ENCODE measurements around the gene LCE2D. TPM values are rescaled to one million over a fixed set of nuclear protein-coding genes. Genes with fewer than 3 reads are reported as not detected.
"Not testable (repeated sequence)": the region's sequence is repeated elsewhere in the genome, so short reads cannot be mapped to it uniquely, and the experiment has no call there.

Gene LCE2D
- total and polyA plus RNA-seq, 2 of the 4 experiments (the other 2 are of a cell fraction): not detected

GRCh38 chr1:152674983-152675382, 11.8 kb downstream of the LCE2D start, which contains the start of gene LCE2C:
TSS of gene LCE2C (plus strand) at chr1:152675279. CDS start at chr1:152676016, 737 bp downstream.
- DNase-seq; BruUV-seq (replicated peaks); H3K56ac ChIP-seq (ENCODE audit: extremely low read depth, insufficient read depth, low read length); ATAC-seq (ENCODE audit: low read depth); H3K4me2 ChIP-seq (ENCODE audit: low read depth, low read length); H4K20me1 ChIP-seq (ENCODE audit: insufficient read depth, low read length); H4K8ac ChIP-seq (ENCODE audit: low read depth in 2 of 2, low read length in 2 of 2); dilution Hi-C loops (cut with HindIII; ENCODE audit: low sequenced_read_pairs, unreplicated experiment); H4K91ac ChIP-seq (ENCODE audit: insufficient read depth, low read depth, low read length); H2AK5ac ChIP-seq (ENCODE audit: low read depth, low read length); H3K9me1 ChIP-seq (ENCODE audit: insufficient read depth, low read length); H2AK9ac ChIP-seq (replicated peaks; ENCODE audit: low read depth, low read length, poor library complexity); H3K9ac ChIP-seq (ENCODE audit: low read depth, low read length); H2BK20ac ChIP-seq (ENCODE audit: low read depth, low read length); H3K18ac ChIP-seq (ENCODE audit: low read depth, low read length); H3K27ac ChIP-seq (ENCODE audit: insufficient read depth, low read length); POLR2A ChIA-PET (ENCODE audit: unreplicated experiment); H2BK5ac ChIP-seq (ENCODE audit: low read depth, low read length, poor library complexity, severe bottlenecking); H4K5ac ChIP-seq (ENCODE audit: low read depth, low read length); H2AFZ ChIP-seq (replicated peaks; ENCODE audit: low read length, poor library complexity); H3K23ac ChIP-seq (ENCODE audit: low read depth, low read length); CTCF ChIA-PET; H3K4me1 ChIP-seq (ENCODE audit: control insufficient read depth, insufficient read depth, low read length); H3K14ac ChIP-seq (replicated peaks; ENCODE audit: low read depth, low read length); H3K27me3 ChIP-seq (ENCODE audit: control insufficient read depth, insufficient read depth, low read length); H2BK120ac ChIP-seq (ENCODE audit: low read depth, low read length); H2BK15ac ChIP-seq (ENCODE audit: low read depth, low read length); H3K4ac ChIP-seq (ENCODE audit: low read depth, low read length); H3K9me3 ChIP-seq (ENCODE audit: control insufficient read depth, insufficient read depth, low read length); H3K79me1 ChIP-seq (ENCODE audit: low read depth in 1 of 2, low read length in 2 of 2); H3K36me3 ChIP-seq (ENCODE audit: control insufficient read depth, insufficient read depth, low read length); H3K4me3 ChIP-seq (ENCODE audit: insufficient read depth, low read depth, low read length); intact Hi-C loops (cut with micrococcal nuclease): not testable (repeated sequence)
- WGBS, 2 experiments (ENCODE audit: extremely low coverage in 2 of 2, insufficient read length in 1 of 2): no CpG with 5 or more reads among the region's 3 CpGs
- in situ Hi-C loops (cut with MboI; ENCODE audit: low sequenced_read_pairs): loop anchor here (25.0 kb wide), 1 partner anchor 537 kb away; the partner anchor contains the start of genes LELP1 and PRR9
